Activated CD8-positive, alpha-beta memory T cell treated with anti-CD3 and anti-CD28 coated beads, Interleukin-2, amount 10 ng/mL, durations not matched to agents 7 days and 5 days (primary cell): ENCODE data around the gene ZNF362. TPM values are rescaled to one million over a fixed set of nuclear protein-coding genes. Genes with fewer than 3 reads are reported as not detected.
A peak's percentile ranks its signal among the peaks of the same experiment; 100 is the strongest.
"Not testable (repeated sequence)": the region's sequence is repeated elsewhere in the genome, so short reads cannot be mapped to it uniquely, and the experiment has no call there.

Experiments
- ATAC-seq: fragments of 150-1000 bp; cut with Tn5 transposase; one replicate; pipeline ENCODE4 v1.10.0; 2021; ENCODE audit warnings: moderate library complexity
- CTCF ChIA-PET: fragments of 350-600 bp; sonication (Branson Sonifier 250); formaldehyde crosslinking; loops from one replicate; lab custom pipeline; 2021; ENCODE audit warnings: antibody characterized with exemption; lab: Charles Lee
- DNase-seq: peaks from one replicate; pipeline ENCODE4 v3.0.0-alpha.2; 2020
- H3K27ac Mint-ChIP-seq: one replicate; pipeline ENCODE4 v1.8.0; 2021; ENCODE audit warnings: mild to moderate bottlenecking, mixed read lengths
- H3K27me3 Mint-ChIP-seq: one replicate; pipeline ENCODE4 v1.8.0; 2021; ENCODE audit warnings: mixed read lengths
- H3K36me3 Mint-ChIP-seq: one replicate; pipeline ENCODE4 v1.8.0; 2021; ENCODE audit warnings: mild to moderate bottlenecking, mixed read lengths
- H3K4me1 Mint-ChIP-seq: one replicate; pipeline ENCODE4 v1.8.0; 2021; ENCODE audit warnings: mixed read lengths
- H3K4me3 Mint-ChIP-seq: one replicate; pipeline ENCODE4 v1.8.0; 2021; ENCODE audit warnings: mild to moderate bottlenecking, moderate library complexity, mixed read lengths
- H3K9me3 Mint-ChIP-seq: one replicate; pipeline ENCODE4 v1.8.0; 2022; ENCODE audit warnings: low read depth, mixed read lengths
- total RNA-seq, 2 experiments: library from RNA; stranded (reverse); gene quantifications; one replicate each; pipeline ENCODE4 v1.2.3, GENCODE V29; 2021

ZNF362 gene
- total RNA-seq, 2 experiments from 2014 or later = 13.7 to 16.5 TPM

- peak; percentile 76 for DNase-seq
- CTCF ChIA-PET = interaction anchor here (0.6 to 7.5 kb wide), 17 partner anchors 13 to 898 kb away, joined by 3 to 107 read pairs (median 4); partner anchors contain the start of genes TRIM62 and ZSCAN20
- H3K36me3 Mint-ChIP-seq = peaks cover 12% of the 10 kb centered on the region
- peak; percentile 61 for ATAC-seq
- peaks cover 2% of the 10 kb centered on the region for H3K9me3 Mint-ChIP-seq
- no peak overlapping the region for H3K4me3 Mint-ChIP-seq
- peaks cover 42% of the 10 kb centered on the region for H3K4me1 Mint-ChIP-seq
- no peaks in the 10 kb centered on the region for H3K27me3 Mint-ChIP-seq
- no peak overlapping the region for H3K27ac Mint-ChIP-seq
Observed at GRCh38 chr1:33298623-33299277, 42.5 kb downstream of the ZNF362 start.

GRCh38 chr1:33299461-33300155 is 43.3 kb downstream of the ZNF362 start:
- ATAC-seq (no peak), DNase-seq (no peak)
- Mint-ChIP-seq H3K27ac (no peak overlapping the region), H3K4me3 (no peak overlapping the region), H3K9me3 (peaks cover 2% of the 10 kb centered on the region), H3K27me3 (no peaks in the 10 kb centered on the region), H3K36me3 (peaks cover 17% of the 10 kb centered on the region), H3K4me1 (peaks cover 48% of the 10 kb centered on the region)
- CTCF ChIA-PET = interaction anchor here (1.5 to 7.5 kb wide), 4 partner anchors 45 to 172 kb away, joined by 4 to 107 read pairs (median 42); partner anchors contain the start of gene ZSCAN20

GRCh38 chr1:33300673-33301072 is 44.4 kb downstream of the ZNF362 start:
- peaks cover 4% of the 10 kb centered on the region for H3K27me3 Mint-ChIP-seq
- DNase-seq (no peak), ATAC-seq (no peak)
- H3K27ac Mint-ChIP-seq = no peak overlapping the region
- CTCF ChIA-PET = no interaction called here
- H3K4me1 Mint-ChIP-seq = peaks cover 41% of the 10 kb centered on the region
- H3K36me3 Mint-ChIP-seq = peaks cover 17% of the 10 kb centered on the region
- H3K9me3 Mint-ChIP-seq = peaks cover 2% of the 10 kb centered on the region
- H3K4me3 Mint-ChIP-seq = no peak overlapping the region

- ATAC-seq (no peak), DNase-seq (no peak)
- H3K4me1 Mint-ChIP-seq = peaks cover 40% of the 10 kb centered on the region
- H3K27me3 Mint-ChIP-seq = peaks cover 12% of the 10 kb centered on the region
- peaks cover 2% of the 10 kb centered on the region for H3K9me3 Mint-ChIP-seq
- CTCF ChIA-PET = no interaction called here
- H3K27ac Mint-ChIP-seq = peak overlapping the region; percentile 77
- peaks cover 16% of the 10 kb centered on the region for H3K36me3 Mint-ChIP-seq
- no peak overlapping the region for H3K4me3 Mint-ChIP-seq
Observed at GRCh38 chr1:33301273-33301984, 45.1 kb downstream of the ZNF362 start.

GRCh38 chr1:33302325-33302724 is 46.0 kb downstream of the ZNF362 start:
- H3K4me3 Mint-ChIP-seq = no peak overlapping the region
- H3K36me3 Mint-ChIP-seq = peaks cover 13% of the 10 kb centered on the region
- ATAC-seq (peak; percentile 77), DNase-seq (peak; percentile 85)
- H3K27ac Mint-ChIP-seq = peak overlapping the region; percentile 77
- CTCF ChIA-PET = interaction anchor here (4.5 kb wide), 1 partner anchor 7 kb away, joined by 24 read pairs; no protein-coding TSS in a partner anchor
- H3K27me3 Mint-ChIP-seq = peaks cover 14% of the 10 kb centered on the region
- H3K4me1 Mint-ChIP-seq = peaks cover 40% of the 10 kb centered on the region
- peaks cover 2% of the 10 kb centered on the region for H3K9me3 Mint-ChIP-seq

GRCh38 chr1:33305016-33305415 is 48.7 kb downstream of the ZNF362 start:
- ATAC-seq (no peak), DNase-seq (no peak)
- no peak overlapping the region for H3K27ac Mint-ChIP-seq
- peaks cover 2% of the 10 kb centered on the region for H3K9me3 Mint-ChIP-seq
- H3K27me3 Mint-ChIP-seq = peaks cover 14% of the 10 kb centered on the region
- peaks cover 11% of the 10 kb centered on the region for H3K36me3 Mint-ChIP-seq
- no peak overlapping the region for H3K4me3 Mint-ChIP-seq
- peaks cover 28% of the 10 kb centered on the region for H3K4me1 Mint-ChIP-seq
- CTCF ChIA-PET = interaction anchor here (4.5 kb wide), 1 partner anchor 10 kb away, joined by 24 read pairs; no protein-coding TSS in a partner anchor

- no peak overlapping the region for H3K27ac Mint-ChIP-seq
- no peak overlapping the region for H3K4me3 Mint-ChIP-seq
- H3K36me3 Mint-ChIP-seq = peaks cover 11% of the 10 kb centered on the region
- H3K4me1 Mint-ChIP-seq = peaks cover 28% of the 10 kb centered on the region
- CTCF ChIA-PET = interaction anchor here (4.5 kb wide), 1 partner anchor 11 kb away, joined by 24 read pairs; no protein-coding TSS in a partner anchor
- peaks cover 14% of the 10 kb centered on the region for H3K27me3 Mint-ChIP-seq
- DNase-seq = no peak
- no peak for ATAC-seq
- peaks cover 2% of the 10 kb centered on the region for H3K9me3 Mint-ChIP-seq
Observed at GRCh38 chr1:33305816-33306652, 49.7 kb downstream of the ZNF362 start.

GRCh38 chr1:33306653-33307493 is 50.6 kb downstream of the ZNF362 start:
- H3K9me3 Mint-ChIP-seq = peaks cover 2% of the 10 kb centered on the region
- CTCF ChIA-PET = interaction anchor here (4.5 kb wide), 1 partner anchor 12 kb away, joined by 24 read pairs; no protein-coding TSS in a partner anchor
- H3K4me1 Mint-ChIP-seq = peaks cover 24% of the 10 kb centered on the region
- no peak overlapping the region for H3K27ac Mint-ChIP-seq
- ATAC-seq (no peak), DNase-seq (no peak)
- H3K36me3 Mint-ChIP-seq = peaks cover 11% of the 10 kb centered on the region
- H3K4me3 Mint-ChIP-seq = no peak overlapping the region
- peaks cover 14% of the 10 kb centered on the region for H3K27me3 Mint-ChIP-seq

- H3K27ac Mint-ChIP-seq = no peak overlapping the region
- no peak for DNase-seq
- CTCF ChIA-PET = no interaction called here
- H3K27me3 Mint-ChIP-seq = peaks cover 14% of the 10 kb centered on the region
- ATAC-seq = no peak
- no peak overlapping the region for H3K4me3 Mint-ChIP-seq
- H3K36me3 Mint-ChIP-seq = peaks cover 7% of the 10 kb centered on the region
- H3K4me1 Mint-ChIP-seq = peaks cover 18% of the 10 kb centered on the region
- H3K9me3 Mint-ChIP-seq = peaks cover under 1% of the 10 kb centered on the region
Observed at GRCh38 chr1:33307494-33307864, 51.2 kb downstream of the ZNF362 start.

GRCh38 chr1:33309351-33309750 is 53.1 kb downstream of the ZNF362 start:
- CTCF ChIA-PET, H3K36me3 Mint-ChIP-seq, H3K4me3 Mint-ChIP-seq, DNase-seq, H3K4me1 Mint-ChIP-seq, H3K27ac Mint-ChIP-seq, ATAC-seq, H3K9me3 Mint-ChIP-seq: not testable (repeated sequence)
- peaks cover 14% of the 10 kb centered on the region for H3K27me3 Mint-ChIP-seq

GRCh38 chr1:33310702-33311101 is 54.4 kb downstream of the ZNF362 start:
- Mint-ChIP-seq H3K4me3 (no peak overlapping the region), H3K4me1 (no peaks in the 10 kb centered on the region), H3K27me3 (peaks cover 13% of the 10 kb centered on the region), H3K27ac (no peak overlapping the region), H3K36me3 (no peaks in the 10 kb centered on the region), H3K9me3 (no peaks in the 10 kb centered on the region)
- CTCF ChIA-PET = interaction anchor here (1.9 kb wide), 1 partner anchor 16 kb away, joined by 8 read pairs; no protein-coding TSS in a partner anchor
- DNase-seq = no peak
- ATAC-seq = no peak
